ENCODE measurements around the gene OR2C3. TPM values are rescaled to one million over a fixed set of nuclear protein-coding genes. Genes with fewer than 3 reads are reported as not detected.
"Not testable (repeated sequence)": the region's sequence is repeated elsewhere in the genome, so short reads cannot be mapped to it uniquely, and the experiment has no call there.

Gene OR2C3
- total RNA-seq, 4 donors from 2014 or later: not detected

DNA sequence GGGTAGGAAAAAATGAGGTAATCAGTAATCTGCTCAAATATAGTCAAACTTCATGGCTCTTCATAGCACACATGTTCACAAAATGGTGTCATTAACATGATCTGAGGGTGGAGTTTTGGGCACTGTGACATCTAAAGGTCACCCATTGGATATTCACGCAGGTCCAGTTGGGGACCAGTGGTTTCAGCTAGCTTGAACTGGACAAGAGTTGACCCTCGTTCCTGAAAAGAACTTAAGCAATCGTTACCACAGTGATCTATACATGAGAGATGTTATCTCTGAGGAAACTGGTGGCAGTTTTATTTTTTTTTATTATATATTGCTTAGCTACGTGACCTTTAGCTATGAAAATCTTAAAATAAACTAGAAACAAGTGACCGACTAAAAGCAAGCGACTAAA lies 3.0 kb upstream of the OR2C3 start:
- ATAC-seq (ENCODE audit: low FRiP score) (no peak), DNase-seq (ENCODE audit: low spot score) (no peak)
- TF ChIP-seq CTCF (IDR thresholded peaks at IDR 0.05): no peak

DNA sequence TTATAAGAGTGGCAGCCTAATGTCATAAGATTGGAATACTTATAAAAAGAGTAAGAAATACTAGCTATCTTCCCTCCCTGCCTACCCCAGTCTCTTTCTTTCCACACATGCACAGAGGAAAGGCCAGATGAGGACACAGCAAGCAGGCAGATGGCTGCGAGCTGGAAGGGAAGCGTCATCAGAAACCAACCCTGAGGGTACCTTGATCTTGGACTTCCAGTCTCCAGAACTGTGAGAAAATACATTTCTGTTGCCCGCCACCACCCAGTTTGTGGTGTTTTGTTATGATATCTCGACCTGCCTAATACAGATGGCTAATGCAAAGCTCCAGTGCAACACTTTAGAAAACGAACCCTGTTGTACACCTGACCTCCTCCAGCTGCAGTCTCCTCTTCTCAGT lies 2.3 kb upstream of the OR2C3 start:
- ATAC-seq (ENCODE audit: low FRiP score): no peak
- TF ChIP-seq CTCF (IDR thresholded peaks at IDR 0.05): no peak
- DNase-seq (ENCODE audit: low spot score): no peak

GRCh38 chr1:247535402-247535801 lies 838 bp downstream of the OR2C3 start:
- TF ChIP-seq CTCF (IDR thresholded peaks at IDR 0.05): no peak
- no peak for DNase-seq (ENCODE audit: low spot score)
- ATAC-seq (ENCODE audit: low FRiP score): no peak

GRCh38 chr1:247531937-247532336 lies 4.3 kb downstream of the OR2C3 start:
- no peak for DNase-seq (ENCODE audit: low spot score)
- no peak for ATAC-seq (ENCODE audit: low FRiP score)
- no peak for TF ChIP-seq CTCF (IDR thresholded peaks at IDR 0.05)

DNA sequence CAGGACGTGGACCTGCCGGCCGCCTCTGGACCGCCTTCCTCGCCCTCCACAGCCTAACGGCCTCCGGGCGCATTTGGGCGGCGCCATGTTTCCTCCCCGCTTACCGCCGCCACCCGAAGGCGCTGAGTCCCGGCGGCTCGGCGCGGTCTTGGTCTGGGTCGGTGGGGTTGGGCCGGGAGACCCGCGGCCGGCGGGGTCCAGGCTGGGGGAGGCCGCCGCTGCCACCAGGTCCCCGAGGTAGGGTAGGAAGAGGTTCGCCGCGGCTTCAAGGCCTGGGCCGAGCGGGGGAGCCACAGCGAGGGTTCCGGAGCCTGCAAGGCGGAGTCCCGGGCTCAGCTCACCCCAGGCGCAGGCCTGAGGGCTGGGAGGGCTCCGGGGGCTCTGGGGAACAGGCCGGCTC lies 5.5 kb downstream of the OR2C3 start:
- TF ChIP-seq CTCF (IDR thresholded peaks at IDR 0.05): no peak
- no peak for ATAC-seq (ENCODE audit: low FRiP score)

GRCh38 chr1:247529771-247530355 lies 6.4 kb downstream of the OR2C3 start:
- no peak for DNase-seq (ENCODE audit: low spot score)
- no peak for TF ChIP-seq CTCF (IDR thresholded peaks at IDR 0.05)

More for the DNA sequence above, 5.5 kb downstream of the OR2C3 start:
- no peak for DNase-seq (ENCODE audit: low spot score)

DNA sequence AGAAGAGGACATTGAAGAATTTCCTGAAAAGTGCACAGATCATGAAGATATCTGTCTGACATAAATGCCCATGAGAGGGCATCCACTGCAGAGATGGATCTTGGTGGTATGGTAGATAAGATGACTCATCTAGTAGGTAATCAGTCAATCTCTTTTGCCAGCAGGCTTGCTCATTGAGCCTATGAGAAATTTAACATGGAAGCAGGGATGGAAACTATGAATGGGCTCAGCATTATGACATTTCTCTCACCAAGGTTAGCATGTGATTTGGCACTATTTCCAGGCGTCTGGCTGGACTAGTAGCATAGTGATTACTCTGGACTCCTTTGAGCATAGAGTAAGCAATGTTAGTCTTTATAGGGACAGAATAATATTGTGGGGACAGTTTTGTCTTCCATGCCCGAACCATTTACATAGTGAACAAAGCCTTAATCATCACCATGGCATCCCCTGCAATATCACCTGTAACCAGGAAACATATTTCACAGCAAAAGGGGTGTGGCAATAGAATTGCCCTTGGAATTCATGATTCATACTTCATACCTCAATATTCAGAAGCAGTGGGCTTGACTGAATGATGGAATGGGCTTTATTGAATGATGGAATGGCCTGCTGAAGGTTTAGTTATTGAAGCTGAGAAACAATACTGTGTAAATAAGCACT lies 7.3 kb downstream of the OR2C3 start:
- DNase-seq (ENCODE audit: low spot score) (no peak), ATAC-seq (ENCODE audit: low FRiP score) (no peak)
- TF ChIP-seq CTCF (IDR thresholded peaks at IDR 0.05): no peak

More at GRCh38 chr1:247529771-247530355, 6.4 kb downstream of the OR2C3 start:
- ATAC-seq (ENCODE audit: low FRiP score): no peak

GRCh38 chr1:247521886-247522285 lies 14.4 kb downstream of the OR2C3 start:
- not testable (repeated sequence) for ATAC-seq (ENCODE audit: low FRiP score); DNase-seq (ENCODE audit: low spot score)

Measured in omental fat pad (tissue), 4 donors.